Activated CD4-positive, alpha-beta T cell treated with anti-CD3 and anti-CD28 coated beads, Interleukin-2, amount 50 U/mL, for 16 hours (primary cell): Measurements from ENCODE around the gene NXPH4.

Experiments
- DNase-seq: peaks from one replicate; pipeline ENCODE4 v3.0.0-alpha.2; 2020

Gene NXPH4

GRCh38 chr12:57205931-57206330 lies 10.7 kb upstream of the NXPH4 start:
- no peak for DNase-seq

- DNase-seq = no peak
Measured at GRCh38 chr12:57207731-57208630, 8.6 kb upstream of the NXPH4 start.

- no peak for DNase-seq
Measured at GRCh38 chr12:57208631-57209282, 7.8 kb upstream of the NXPH4 start.

- DNase-seq = no peak
Measured at GRCh38 chr12:57209916-57210315, 6.7 kb upstream of the NXPH4 start.

GRCh38 chr12:57210461-57210860 lies 6.1 kb upstream of the NXPH4 start:
- no peak for DNase-seq

- DNase-seq = no peak
Measured at GRCh38 chr12:57210926-57211692, 5.5 kb upstream of the NXPH4 start.

- no peak for DNase-seq
Measured at GRCh38 chr12:57211791-57212700, 4.5 kb upstream of the NXPH4 start.

GRCh38 chr12:57212701-57213057 lies 3.9 kb upstream of the NXPH4 start:
- no peak for DNase-seq

GRCh38 chr12:57213058-57213715 lies 3.4 kb upstream of the NXPH4 start:
- DNase-seq = peak; percentile 85

GRCh38 chr12:57213763-57214397 lies 2.7 kb upstream of the NXPH4 start:
- no peak for DNase-seq

- DNase-seq = peak; percentile 73
Measured at GRCh38 chr12:57214398-57214781, 2.2 kb upstream of the NXPH4 start.

- no peak for DNase-seq
Measured at GRCh38 chr12:57215065-57215464, 1.5 kb upstream of the NXPH4 start.

GRCh38 chr12:57215668-57216013 lies 953 bp upstream of the NXPH4 start:
- peak; percentile 54 for DNase-seq

GRCh38 chr12:57216921-57217879 lies 606 bp downstream of the NXPH4 start:
- no peak for DNase-seq

GRCh38 chr12:57218030-57218853 lies 1.6 kb downstream of the NXPH4 start:
- DNase-seq = no peak

- no peak for DNase-seq
Measured at GRCh38 chr12:57219205-57219992, 2.8 kb downstream of the NXPH4 start.

- DNase-seq = no peak
Measured at GRCh38 chr12:57219993-57220754, 3.6 kb downstream of the NXPH4 start.

- no peak for DNase-seq
Measured at GRCh38 chr12:57220770-57221168, 4.2 kb downstream of the NXPH4 start.
